ENCODE data around the gene MACF1.

The MACF1 gene

DNA sequence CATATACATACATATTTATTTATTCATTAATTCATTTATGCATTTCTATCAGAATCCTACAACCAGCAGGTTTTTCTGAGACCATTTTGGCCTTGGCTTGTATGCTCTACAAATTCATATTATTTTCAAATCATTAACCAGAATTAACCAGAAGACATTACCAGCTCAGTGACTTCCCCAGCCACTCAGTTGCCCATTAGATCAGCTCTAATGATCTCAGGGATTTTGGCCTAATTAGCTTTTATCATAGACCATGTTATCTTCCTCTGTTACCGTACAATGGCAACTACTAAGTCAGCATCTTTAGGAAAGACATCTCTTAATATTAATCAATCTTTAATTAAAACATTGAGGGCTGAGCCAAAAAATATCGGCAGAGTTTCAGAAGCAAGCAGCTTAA, 196.6 kb downstream of the MACF1 start:
- TF ChIP-seq, protein P1, sequence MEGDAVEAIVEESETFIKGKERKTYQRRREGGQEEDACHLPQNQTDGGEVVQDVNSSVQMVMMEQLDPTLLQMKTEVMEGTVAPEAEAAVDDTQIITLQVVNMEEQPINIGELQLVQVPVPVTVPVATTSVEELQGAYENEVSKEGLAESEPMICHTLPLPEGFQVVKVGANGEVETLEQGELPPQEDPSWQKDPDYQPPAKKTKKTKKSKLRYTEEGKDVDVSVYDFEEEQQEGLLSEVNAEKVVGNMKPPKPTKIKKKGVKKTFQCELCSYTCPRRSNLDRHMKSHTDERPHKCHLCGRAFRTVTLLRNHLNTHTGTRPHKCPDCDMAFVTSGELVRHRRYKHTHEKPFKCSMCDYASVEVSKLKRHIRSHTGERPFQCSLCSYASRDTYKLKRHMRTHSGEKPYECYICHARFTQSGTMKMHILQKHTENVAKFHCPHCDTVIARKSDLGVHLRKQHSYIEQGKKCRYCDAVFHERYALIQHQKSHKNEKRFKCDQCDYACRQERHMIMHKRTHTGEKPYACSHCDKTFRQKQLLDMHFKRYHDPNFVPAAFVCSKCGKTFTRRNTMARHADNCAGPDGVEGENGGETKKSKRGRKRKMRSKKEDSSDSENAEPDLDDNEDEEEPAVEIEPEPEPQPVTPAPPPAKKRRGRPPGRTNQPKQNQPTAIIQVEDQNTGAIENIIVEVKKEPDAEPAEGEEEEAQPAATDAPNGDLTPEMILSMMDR (IDR thresholded peaks at IDR 0.05; ENCODE audit: low read depth, low read length, missing control alignments) = no peak
- in situ Hi-C loops (cut with HindIII; ENCODE audit: low sequenced_read_pairs) = no loop called here
- DNase-seq (ENCODE audit: low read depth) = no peak
- no peak overlapping the region for H3K4me3 ChIP-seq (ENCODE audit: low read depth, low read length)

DNA sequence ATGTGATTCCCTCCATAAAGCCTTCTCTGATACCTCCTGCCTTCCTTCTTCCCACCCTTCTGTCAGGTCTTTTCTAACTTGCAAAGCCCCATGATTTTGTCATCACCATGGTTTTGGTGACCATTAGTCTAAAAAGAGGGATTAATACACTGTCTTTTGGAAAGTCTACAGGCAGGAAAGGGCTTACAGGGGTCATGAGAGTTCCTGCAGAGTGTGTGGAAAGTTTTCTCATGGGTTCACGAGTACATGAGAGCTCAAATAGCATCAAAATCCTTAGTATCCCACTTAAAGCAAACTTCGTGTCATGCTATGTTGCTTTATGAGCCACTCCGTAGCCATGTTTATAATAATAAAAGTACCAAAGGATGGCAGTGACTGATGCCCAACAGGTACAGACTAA, 200.4 kb downstream of the MACF1 start:
- TF ChIP-seq, protein P1 (IDR thresholded peaks at IDR 0.05; ENCODE audit: low read depth, low read length, missing control alignments) = no peak
- H3K4me3 ChIP-seq (ENCODE audit: low read depth, low read length) = no peak overlapping the region
- in situ Hi-C loops (cut with HindIII; ENCODE audit: low sequenced_read_pairs) = no loop called here
- no peak for DNase-seq (ENCODE audit: low read depth)

DNA sequence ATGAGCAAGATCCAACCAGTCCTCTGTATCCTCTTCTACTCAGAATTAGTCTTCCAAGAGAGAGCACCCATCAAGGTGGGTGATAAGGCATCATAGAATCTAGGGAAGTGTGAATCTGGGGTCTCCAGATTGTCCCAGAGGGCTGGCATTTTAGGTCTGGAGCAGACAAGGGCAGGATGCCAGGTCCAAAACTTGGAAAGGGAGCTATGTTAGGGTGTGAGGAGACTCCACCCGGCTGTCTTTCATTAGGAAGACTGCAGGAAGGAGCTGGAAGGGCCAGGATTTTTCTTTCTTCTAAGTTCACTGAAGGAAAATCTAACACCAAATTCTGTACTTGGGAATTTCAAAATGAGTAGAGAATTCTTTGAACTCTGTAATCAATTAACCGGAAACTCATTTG, 200.9 kb downstream of the MACF1 start:
- no peak overlapping the region for H3K4me3 ChIP-seq (ENCODE audit: low read depth, low read length)
- in situ Hi-C loops (cut with HindIII; ENCODE audit: low sequenced_read_pairs) = no loop called here
- no peak for DNase-seq (ENCODE audit: low read depth)
- TF ChIP-seq, protein P1 (IDR thresholded peaks at IDR 0.05; ENCODE audit: low read depth, low read length, missing control alignments) = no peak

DNA sequence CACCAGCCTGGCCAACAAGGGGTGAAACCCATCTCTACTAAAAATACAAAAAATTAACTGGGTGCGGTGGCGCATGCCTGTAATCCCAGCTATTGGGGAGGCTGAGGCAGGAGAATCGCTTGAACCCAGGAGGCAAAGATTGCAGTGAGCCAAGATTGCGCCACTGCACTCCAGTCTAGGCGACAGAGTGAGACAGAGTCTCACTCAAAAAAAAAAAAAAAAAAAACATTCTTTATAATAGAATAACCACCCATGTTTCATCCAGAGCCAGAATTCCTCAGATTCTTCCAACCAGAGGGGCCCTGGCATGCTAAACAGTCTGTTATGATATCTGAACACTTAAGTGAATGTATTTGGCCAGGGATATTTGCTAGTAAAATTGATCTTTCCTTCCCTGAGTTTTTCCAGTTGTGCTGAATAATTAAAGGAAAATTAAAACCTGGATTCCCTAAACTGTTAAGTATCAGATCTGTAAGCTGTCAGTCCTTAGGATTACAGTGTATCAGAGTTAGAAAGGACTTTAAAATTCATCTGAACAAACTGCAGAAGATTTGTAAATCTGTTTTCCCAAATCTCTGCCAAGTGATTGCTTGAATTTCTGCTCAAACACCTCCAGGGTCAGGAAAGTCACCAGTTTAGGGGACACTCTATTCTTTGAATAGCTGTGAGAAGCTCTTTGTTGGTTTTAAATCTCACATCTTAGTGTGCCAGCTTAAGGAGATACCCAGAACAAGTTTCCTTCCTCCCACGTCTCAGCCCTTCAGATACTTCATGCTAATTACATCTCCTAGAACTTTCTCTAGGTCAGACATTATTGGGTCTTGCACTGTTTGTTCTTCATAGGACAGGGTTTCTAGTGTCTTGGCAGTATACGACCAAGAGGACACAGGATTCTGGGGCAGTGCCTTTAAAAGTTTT, 202.3 kb downstream of the MACF1 start:
- TF ChIP-seq, protein P1 (IDR thresholded peaks at IDR 0.05; ENCODE audit: low read depth, low read length, missing control alignments) = no peak
- peak; percentile 73 for DNase-seq (ENCODE audit: low read depth)
- no peak overlapping the region for H3K4me3 ChIP-seq (ENCODE audit: low read depth, low read length)
- in situ Hi-C loops (cut with HindIII; ENCODE audit: low sequenced_read_pairs) = no loop called here

DNA sequence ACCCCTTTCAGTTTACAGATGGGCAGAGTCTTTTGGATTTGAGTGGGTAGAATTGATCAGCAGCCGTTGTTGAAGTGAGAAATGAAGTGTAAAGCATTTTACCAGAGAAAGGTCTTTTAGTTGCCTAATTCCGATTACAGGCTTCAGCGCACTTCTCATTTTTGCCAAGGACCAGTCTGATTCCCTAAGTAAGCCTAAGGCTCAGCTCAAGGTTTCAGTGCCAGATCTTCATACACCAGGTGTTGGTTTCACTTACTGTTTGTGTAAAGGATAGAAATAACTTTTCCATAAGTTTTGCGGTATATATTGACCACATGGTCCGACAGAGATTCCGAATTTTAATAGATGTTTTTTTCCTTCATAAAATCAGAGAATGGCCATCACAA, 203.0 kb downstream of the MACF1 start:
- no peak for DNase-seq (ENCODE audit: low read depth)
- peak overlapping the region; percentile 53 for H3K4me3 ChIP-seq (ENCODE audit: low read depth, low read length)
- TF ChIP-seq, protein P1 (IDR thresholded peaks at IDR 0.05; ENCODE audit: low read depth, low read length, missing control alignments) = no peak
- in situ Hi-C loops (cut with HindIII; ENCODE audit: low sequenced_read_pairs) = no loop called here

DNA sequence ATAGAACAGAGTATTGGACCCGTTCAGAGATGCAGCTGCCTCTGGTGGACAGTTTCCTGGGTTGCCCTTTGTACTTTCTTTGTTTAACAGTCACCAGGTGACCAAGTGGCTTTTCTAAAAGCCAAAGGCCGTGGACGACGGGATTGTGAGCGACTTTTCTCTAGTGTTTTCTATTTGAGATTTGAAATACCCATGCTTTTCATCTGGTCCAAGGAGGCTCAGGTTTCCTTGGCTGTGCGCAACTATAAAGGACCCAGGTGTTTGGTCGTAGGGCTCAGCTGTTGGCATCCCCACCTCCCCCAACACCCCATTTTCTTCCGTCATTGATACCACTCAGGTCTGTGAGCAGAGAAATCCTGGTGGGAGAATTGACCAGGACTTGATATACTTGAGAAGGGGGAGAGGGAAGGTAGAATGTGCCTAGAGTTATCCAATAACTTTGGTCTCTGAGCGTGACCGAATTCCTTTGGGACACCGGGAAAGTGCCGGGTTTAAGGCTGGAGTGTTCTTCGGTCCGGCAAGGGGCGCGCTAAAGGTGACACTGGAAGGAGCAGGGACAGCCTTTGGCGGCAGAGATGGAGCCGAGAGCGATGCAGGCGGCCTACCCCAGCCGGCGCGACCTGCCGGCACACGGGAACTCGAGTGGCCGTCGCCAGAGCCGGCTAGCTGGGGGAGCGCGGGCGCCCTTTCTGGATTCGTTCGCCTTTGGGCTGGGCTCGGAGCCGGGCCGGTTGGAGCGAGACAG, 203.6 kb downstream of the MACF1 start:
- TF ChIP-seq, protein P1 (IDR thresholded peaks at IDR 0.05; ENCODE audit: low read depth, low read length, missing control alignments) = no peak
- in situ Hi-C loops (cut with HindIII; ENCODE audit: low sequenced_read_pairs) = no loop called here

More for the DNA sequence above, 203.6 kb downstream of the MACF1 start:
- DNase-seq (ENCODE audit: low read depth) = no peak
- peak overlapping the region; percentile 53 for H3K4me3 ChIP-seq (ENCODE audit: low read depth, low read length)
